ENCODE results near the gene VANGL1. TPM values are rescaled to one million over a fixed set of nuclear protein-coding genes. Genes with fewer than 3 reads are reported as not detected.

VANGL1 gene
- total and polyA plus RNA-seq, 2 of the 4 experiments (the other 2 are of a cell fraction): 6.1 to 6.7 TPM

GRCh38 chr1:115666206-115666605, 24.4 kb downstream of the VANGL1 start:
- CTCF ChIA-PET: no interaction called here
- no TSS peak for BruUV-seq (replicated peaks)
- dilution Hi-C loops (cut with HindIII; ENCODE audit: low sequenced_read_pairs, unreplicated experiment): no loop called here

More at GRCh38 chr1:115666206-115666605, 24.4 kb downstream of the VANGL1 start:
- Histone ChIP-seq H4K5ac (ENCODE audit: low read depth, low read length) (no peak overlapping the region), H2BK20ac (ENCODE audit: low read depth, low read length) (no peak overlapping the region), H3K9me3 (ENCODE audit: control insufficient read depth, insufficient read depth, low read length) (peaks cover 5% of the 10 kb centered on the region; the same call in 1 of the 2 replicates), H2BK5ac (ENCODE audit: low read depth, low read length, poor library complexity, severe bottlenecking) (no peak overlapping the region), H3K27ac (ENCODE audit: insufficient read depth, low read length) (no peak overlapping the region), H3K9ac (ENCODE audit: low read depth, low read length) (no peak overlapping the region), H3K4me2 (ENCODE audit: low read depth, low read length) (no peak overlapping the region), H2BK15ac (ENCODE audit: low read depth, low read length) (no peak overlapping the region), H3K4me3 (ENCODE audit: insufficient read depth, low read depth, low read length) (no peak overlapping the region), H4K8ac (ENCODE audit: low read depth in 2 of 2, low read length in 2 of 2) (no peak overlapping the region), H2BK120ac (ENCODE audit: low read depth, low read length) (no peak overlapping the region), H3K18ac (ENCODE audit: low read depth, low read length) (no peak overlapping the region), H3K14ac (replicated peaks; ENCODE audit: low read depth, low read length) (no peak overlapping the region), H3K23ac (ENCODE audit: low read depth, low read length) (no peak overlapping the region), H3K4me1 (ENCODE audit: control insufficient read depth, insufficient read depth, low read length) (peaks cover 14% of the 10 kb centered on the region), H4K20me1 (ENCODE audit: insufficient read depth, low read length) (peaks cover 6% of the 10 kb centered on the region; the same call in 1 of the 2 replicates), H4K91ac (ENCODE audit: insufficient read depth, low read depth, low read length) (no peak overlapping the region), H3K56ac (ENCODE audit: extremely low read depth, insufficient read depth, low read length) (no peak overlapping the region), H3K27me3 (ENCODE audit: control insufficient read depth, insufficient read depth, low read length) (no peaks in the 10 kb centered on the region), H3K36me3 (ENCODE audit: control insufficient read depth, insufficient read depth, low read length) (peaks cover 24% of the 10 kb centered on the region), H3K4ac (ENCODE audit: low read depth, low read length) (no peak overlapping the region), H3K79me1 (ENCODE audit: low read depth in 1 of 2, low read length in 2 of 2) (peaks cover 7 to 33% of the 10 kb centered on the region in 2 experiments), H3K9me1 (ENCODE audit: insufficient read depth, low read length) (peaks cover 9% of the 10 kb centered on the region; the same call in 1 of the 2 replicates), H2AFZ (replicated peaks; ENCODE audit: low read length, poor library complexity) (no peak overlapping the region), H2AK9ac (replicated peaks; ENCODE audit: low read depth, low read length, poor library complexity) (no peak overlapping the region), H2AK5ac (ENCODE audit: low read depth, low read length) (no peak overlapping the region)
- no peak for TF ChIP-seq POLR2A (IDR thresholded peaks at IDR 0.05; ENCODE audit: low read depth, low read length)
- no peak for TF ChIP-seq CHD1 (IDR thresholded peaks at IDR 0.05; ENCODE audit: low read depth, low read length)
- no peak for TF ChIP-seq MXI1 (IDR thresholded peaks at IDR 0.05; ENCODE audit: borderline replicate concordance, low read depth, low read length)
- no peak for TF ChIP-seq RCOR1 (IDR thresholded peaks at IDR 0.05; ENCODE audit: insufficient replicate concordance, low read length)
- no peak for TF ChIP-seq FOS (IDR thresholded peaks at IDR 0.05; ENCODE audit: low read depth, low read length)
- no peak for TF ChIP-seq BHLHE40 (IDR thresholded peaks at IDR 0.05; ENCODE audit: low read depth, low read length)
- no peak for TF ChIP-seq RAD21 (IDR thresholded peaks at IDR 0.05; ENCODE audit: low read length)
- in situ Hi-C loops (cut with MboI; ENCODE audit: low sequenced_read_pairs): no loop called here
- POLR2A ChIA-PET (ENCODE audit: unreplicated experiment): no interaction called here
- DNase-seq (no peak), ATAC-seq (ENCODE audit: low read depth) (no peak)
- intact Hi-C loops (cut with micrococcal nuclease): no loop called here
- 100% methylated on average over 3 of the region's 6 CpGs; no CpG with 5 or more reads in 1 of the 2 experiments for WGBS, 2 experiments (ENCODE audit: extremely low coverage in 2 of 2, insufficient read length in 1 of 2)
